HepG2 (cell line): ENCODE results near the gene CRYGA. TPM values are rescaled to one million over a fixed set of nuclear protein-coding genes. Genes with fewer than 3 reads are reported as not detected.
A peak's percentile ranks its signal among the peaks of the same experiment; 100 is the strongest.

Experiments used
- E2F1 ChIP-seq: sonication (generic); formaldehyde crosslinking; IDR thresholded peaks from 2 replicates; pipeline ENCODE4 v1.5.0; 2020; ENCODE audit warnings: missing genetic modification reagents
- HNF1B ChIP-seq: sonication (generic); formaldehyde crosslinking; IDR thresholded peaks from 2 replicates; pipeline ENCODE4 v1.5.1; 2020; ENCODE audit warnings: mild to moderate bottlenecking, moderate library complexity, missing genetic modification reagents
- NCOA5 ChIP-seq: sonication (generic); formaldehyde crosslinking; IDR thresholded peaks from 2 replicates; pipeline ENCODE4 v1.4.0; 2020; ENCODE audit warnings: missing genetic modification reagents
- NFIB ChIP-seq: sonication (generic); formaldehyde crosslinking; IDR thresholded peaks from 2 replicates; pipeline ENCODE4 v1.9.0; 2021; ENCODE audit warnings: missing genetic modification reagents, mild to moderate bottlenecking, borderline replicate concordance
- PAWR ChIP-seq: sonication (generic); formaldehyde crosslinking; IDR thresholded peaks from 2 replicates; pipeline ENCODE4 v1.4.0; 2020; ENCODE audit warnings: missing genetic modification reagents, mild to moderate bottlenecking, borderline replicate concordance
- PRMT3 ChIP-seq: sonication (generic); formaldehyde crosslinking; IDR thresholded peaks from 2 replicates; pipeline ENCODE4 v1.8.1; 2022; ENCODE audit warnings: low read depth, mild to moderate bottlenecking, moderate library complexity, missing genetic modification reagents, borderline replicate concordance
- REPIN1 ChIP-seq: sonication (generic); formaldehyde crosslinking; IDR thresholded peaks from 2 replicates; pipeline ENCODE4 v1.8.0; 2022; ENCODE audit warnings: missing genetic modification reagents, low read depth, mild to moderate bottlenecking, borderline replicate concordance
- REXO4 ChIP-seq: sonication (generic); formaldehyde crosslinking; IDR thresholded peaks from 2 replicates; pipeline ENCODE4 v1.8.0; 2022; ENCODE audit warnings: missing genetic modification reagents, mild to moderate bottlenecking, borderline replicate concordance
- TBP ChIP-seq: sonication (generic); formaldehyde crosslinking; IDR thresholded peaks from 2 replicates; pipeline ENCODE4 v1.5.0; 2020; ENCODE audit warnings: missing genetic modification reagents
- ZNF263 ChIP-seq: sonication (generic); formaldehyde crosslinking; IDR thresholded peaks from 2 replicates; pipeline ENCODE4 v1.4.0; 2020; ENCODE audit warnings: missing genetic modification reagents
- ZNF264 ChIP-seq: sonication (generic); formaldehyde crosslinking; IDR thresholded peaks from 2 replicates; pipeline ENCODE4 v1.4.0; 2020; ENCODE audit warnings: missing genetic modification reagents
- ZNF280D ChIP-seq: sonication (generic); formaldehyde crosslinking; IDR thresholded peaks from 2 replicates; pipeline ENCODE4 v1.5.1; 2020; ENCODE audit warnings: mild to moderate bottlenecking, missing genetic modification reagents
- ZNF292 ChIP-seq: sonication (generic); formaldehyde crosslinking; IDR thresholded peaks from 2 replicates; pipeline ENCODE4 v1.8.1; 2022; ENCODE audit warnings: mild to moderate bottlenecking, low read depth, missing genetic modification reagents, borderline replicate concordance
- ZNF567 ChIP-seq: sonication (generic); formaldehyde crosslinking; IDR thresholded peaks from 2 replicates; pipeline ENCODE4 v1.8.1; 2023; ENCODE audit warnings: mild to moderate bottlenecking, missing genetic modification reagents, borderline replicate concordance
- ZNF639 ChIP-seq: conservative IDR thresholded peaks from 2 replicates; pipeline ENCODE4 v1.6.1; 2018; ENCODE audit warnings: missing genetic modification reagents
- ZNF709 ChIP-seq: sonication (generic); formaldehyde crosslinking; IDR thresholded peaks from 2 replicates; pipeline ENCODE4 v1.5.0; 2020; ENCODE audit warnings: mild to moderate bottlenecking, missing genetic modification reagents
- polyA plus RNA-seq, 8 experiments: library from polyadenylated mRNA; depleted of rRNA in 3 of 8; stranded (reverse) in 7 of 8; unstranded in 1 of 8; fragments of >200 nt; fragmentation: Illumina TruSeq in 4 of 8; extraction: Trizol in 4 of 8; gene quantifications; 2 replicates each; pipeline versions ENCODE4 v1.2.1 to v1.2.3, GENCODE V29; 2011 to 2016; ENCODE audit warnings: low read depth in 4 of 8, missing spikeins in 1 of 8, mixed read lengths in 1 of 8; ENCODE audit not compliant: insufficient read depth in 1 of 8
- total RNA-seq, 5 experiments: library from RNA; depleted of rRNA; stranded (reverse); fragments of >200 nt; fragmentation: Illumina TruSeq; extraction: Trizol; gene quantifications; 2 replicates each; pipeline ENCODE4 v1.2.3, GENCODE V29; 2016; ENCODE audit warnings: low read depth in 1 of 5

Gene CRYGA
- total and polyA plus RNA-seq, 2 of the 13 experiments (the other 11 are each of a cell fraction or from before 2014, with no cell fraction given): not detected

DNA sequence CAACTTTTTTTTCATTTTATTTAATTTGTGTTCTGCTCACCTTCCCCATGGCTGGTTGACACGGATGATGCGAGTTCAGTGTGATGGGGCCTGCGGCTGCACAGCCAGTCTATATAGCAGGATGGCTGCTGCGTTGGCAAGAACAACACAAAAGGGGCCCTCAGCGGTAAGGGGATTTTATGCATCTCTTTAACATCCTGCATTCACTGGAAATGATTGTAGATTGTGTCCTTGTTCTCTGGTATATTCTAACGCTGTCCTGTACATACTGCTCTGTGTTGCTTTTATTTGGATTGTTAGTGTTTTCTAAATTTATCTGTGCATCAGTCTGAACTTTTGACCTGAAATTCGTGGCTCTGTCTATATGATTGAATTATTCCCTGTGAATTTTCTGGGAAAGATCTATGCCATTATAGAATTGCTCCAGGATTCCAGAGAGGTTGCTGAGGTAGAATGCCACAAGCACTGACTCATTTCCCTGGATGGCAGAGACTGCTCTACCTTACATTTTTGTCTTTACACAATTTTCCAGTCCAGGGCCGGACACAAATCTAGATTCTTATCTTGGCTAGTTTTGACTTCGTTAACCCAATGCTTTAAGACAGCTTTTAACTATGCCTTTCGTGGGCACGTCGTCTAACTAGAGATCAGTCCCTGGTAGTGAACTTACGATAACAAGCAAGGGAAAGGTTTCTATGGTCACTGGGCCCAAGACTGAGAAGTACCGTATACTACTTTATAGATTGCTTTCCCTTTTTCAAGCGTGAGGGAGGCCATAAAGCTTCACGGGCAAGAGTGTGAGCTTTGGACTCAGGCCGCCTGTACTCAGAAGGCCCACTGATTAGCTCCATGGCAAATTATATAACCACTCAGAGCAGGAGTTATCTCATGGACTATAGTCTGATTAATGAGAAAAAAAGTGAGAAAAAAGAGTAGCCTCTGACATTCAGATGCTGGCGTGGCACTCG is 33.4 kb downstream of the CRYGA start, which contains the start of gene CRYGC (continued):
- no peak; the same call in 1 of the 2 replicates for TF ChIP-seq PRMT3 (CRISPR knock-in tag)
- no peak; the same call in 1 of the 2 replicates for TF ChIP-seq ZNF263 (CRISPR knock-in tag)
- peak; percentile 54; the same call in 1 of the 2 replicates for TF ChIP-seq HNF1B (CRISPR knock-in tag)
- no peak for TF ChIP-seq PAWR
- TF ChIP-seq ZNF264 (CRISPR knock-in tag): peak; percentile 81; the same call in 1 of the 2 replicates
- TF ChIP-seq ZNF280D: no peak; the same call in 1 of the 2 replicates
- no peak for TF ChIP-seq REXO4 (CRISPR knock-in tag)
- no peak for TF ChIP-seq ZNF639 (CRISPR knock-in tag)
- peak; percentile 29; the same call in 1 of the 2 replicates for TF ChIP-seq ZNF292 (CRISPR knock-in tag)
- peak; percentile 54; the same call in 1 of the 2 replicates for TF ChIP-seq ZNF709
- TF ChIP-seq E2F1: no peak
- TF ChIP-seq REPIN1 (CRISPR knock-in tag): peak; percentile 40; the same call in 1 of the 2 replicates
- TF ChIP-seq TBP (CRISPR knock-in tag): no peak
- no peak for TF ChIP-seq NFIB (CRISPR knock-in tag)
- no peak for TF ChIP-seq NCOA5 (CRISPR knock-in tag)
- no peak for TF ChIP-seq ZNF567 (CRISPR knock-in tag)
